H9 (cell line): ENCODE measurements around the gene NPAS2. TPM values are rescaled to one million over a fixed set of nuclear protein-coding genes. Genes with fewer than 3 reads are reported as not detected.

Source experiments
- DNase-seq: peaks from one replicate; pipeline ENCODE4 v3.0.0-alpha.2; 2017
- H2AFZ ChIP-seq: one replicate; pipeline ENCODE4 v1.6.1; 2013; ENCODE audit warnings: mild to moderate bottlenecking, low read length, control low read depth, moderate library complexity
- H2AK5ac ChIP-seq: 2 replicates; pipeline ENCODE4 v1.6.1; 2013; ENCODE audit warnings: low read length, control low read depth, mixed read lengths; ENCODE audit not compliant: insufficient read length
- H2BK120ac ChIP-seq: one replicate; pipeline ENCODE4 v1.6.1; 2013; ENCODE audit warnings: low read depth, mild to moderate bottlenecking, low read length, control low read depth, inconsistent platforms; ENCODE audit not compliant: poor library complexity, severe bottlenecking
- H2BK12ac ChIP-seq: 2 replicates; pipeline ENCODE4 v1.6.1; 2013; ENCODE audit warnings: low read length, control low read depth, mixed read lengths, low read depth; ENCODE audit not compliant: insufficient read length
- H2BK15ac ChIP-seq: 2 replicates; pipeline ENCODE4 v1.6.1; 2013; ENCODE audit warnings: low read depth, low read length, control low read depth
- H2BK20ac ChIP-seq: one replicate; pipeline ENCODE4 v1.6.1; 2013; ENCODE audit warnings: low read depth, mild to moderate bottlenecking, low read length, control low read depth, inconsistent platforms; ENCODE audit not compliant: poor library complexity, severe bottlenecking
- H2BK5ac ChIP-seq: 2 replicates; pipeline ENCODE4 v1.6.1; 2013; ENCODE audit warnings: low read length, control low read depth, mixed read lengths; ENCODE audit not compliant: insufficient read length
- H3K14ac ChIP-seq: 2 replicates; pipeline ENCODE4 v1.6.1; 2013; ENCODE audit warnings: low read length, control low read depth; ENCODE audit not compliant: insufficient read depth
- H3K18ac ChIP-seq: 2 replicates; pipeline ENCODE4 v1.6.1; 2013; ENCODE audit warnings: low read depth, mild to moderate bottlenecking, mixed read lengths, low read length, control low read depth; ENCODE audit not compliant: insufficient read length
- H3K23ac ChIP-seq: 2 replicates; pipeline ENCODE4 v1.6.1; 2013; ENCODE audit warnings: low read length, control low read depth, mixed read lengths, low read depth; ENCODE audit not compliant: insufficient read length
- H3K23me2 ChIP-seq: 2 replicates; pipeline ENCODE4 v1.6.1; 2013; ENCODE audit warnings: low read depth, mild to moderate bottlenecking, mixed read lengths, low read length, control low read depth; ENCODE audit not compliant: insufficient read length, poor library complexity, severe bottlenecking
- H3K27ac ChIP-seq: 2 replicates; pipeline ENCODE4 v1.5.1; 2013; ENCODE audit warnings: low read length, control low read depth, mixed read lengths, low read depth; ENCODE audit not compliant: insufficient read length
- H3K27me3 ChIP-seq: 2 replicates; pipeline ENCODE4 v1.6.1; 2013; ENCODE audit warnings: low read length, control low read depth, inconsistent platforms; ENCODE audit not compliant: insufficient read depth
- H3K4ac ChIP-seq: 2 replicates; pipeline ENCODE4 v1.6.1; 2013; ENCODE audit warnings: low read depth, mild to moderate bottlenecking, control low read depth, inconsistent platforms, low read length, moderate library complexity
- H3K4me1 ChIP-seq: 2 replicates; pipeline ENCODE4 v1.6.1; 2013; ENCODE audit warnings: low read length, control low read depth, inconsistent platforms; ENCODE audit not compliant: insufficient read depth
- H3K4me2 ChIP-seq: 2 replicates; pipeline ENCODE4 v1.6.1; 2013; ENCODE audit warnings: low read length, control low read depth, mixed read lengths; ENCODE audit not compliant: insufficient read length, insufficient read depth
- H3K56ac ChIP-seq: 2 replicates; pipeline ENCODE4 v1.6.1; 2013; ENCODE audit warnings: low read depth, mild to moderate bottlenecking, mixed read lengths, low read length, control low read depth; ENCODE audit not compliant: insufficient read length
- H3K79me1 ChIP-seq: 2 replicates; pipeline ENCODE4 v1.6.1; 2013; ENCODE audit warnings: low read depth, mild to moderate bottlenecking, moderate library complexity, low read length, control low read depth, inconsistent platforms; ENCODE audit not compliant: insufficient read depth, poor library complexity, severe bottlenecking
- H3K79me2 ChIP-seq: 2 replicates; pipeline ENCODE4 v1.6.1; 2013; ENCODE audit warnings: low read length, control low read depth, inconsistent platforms; ENCODE audit not compliant: insufficient read depth
- H3K9ac ChIP-seq: 2 replicates; pipeline ENCODE4 v1.6.1; 2013; ENCODE audit warnings: low read length, control low read depth, mixed read lengths; ENCODE audit not compliant: insufficient read length; ENCODE audit errors: extremely low read depth
- H3K9me3 ChIP-seq: one replicate; pipeline ENCODE4 v1.6.1; 2013; ENCODE audit warnings: low read depth, low read length, inconsistent platforms; ENCODE audit not compliant: control insufficient read depth
- H3T11ph ChIP-seq: one replicate; pipeline ENCODE4 v1.6.1; 2013; ENCODE audit warnings: mild to moderate bottlenecking, low read length, control low read depth, inconsistent platforms
- H4K20me1 ChIP-seq: one replicate; pipeline ENCODE4 v1.6.1; 2013; ENCODE audit not compliant: control insufficient read depth, insufficient read length, insufficient read depth
- H4K5ac ChIP-seq: 2 replicates; pipeline ENCODE4 v1.6.1; 2013; ENCODE audit warnings: low read depth, mild to moderate bottlenecking, mixed read lengths, low read length, control low read depth; ENCODE audit not compliant: insufficient read length
- H4K8ac ChIP-seq: replicated peaks from 2 replicates; pipeline ENCODE4 v1.6.1; 2013; ENCODE audit warnings: low read length, control low read depth, mixed read lengths, low read depth; ENCODE audit not compliant: insufficient read length
- H4K91ac ChIP-seq: 2 replicates; pipeline ENCODE4 v1.6.1; 2013; ENCODE audit warnings: low read depth, mild to moderate bottlenecking, moderate library complexity, mixed read lengths, low read length, control low read depth; ENCODE audit not compliant: insufficient read length
- H3K27ac Mint-ChIP-seq, 3 experiments: 2 replicates in 2 of 3; 3 replicates in 1 of 3; pipeline ENCODE4 v1.8.0; 2020 to 2021; ENCODE audit warnings: mixed read lengths in 3 of 3, mild to moderate bottlenecking in 1 of 3, moderate library complexity in 1 of 3
- H3K27me3 Mint-ChIP-seq: 2 replicates; pipeline ENCODE4 v1.8.0; 2021; ENCODE audit warnings: low read depth, mild to moderate bottlenecking, moderate library complexity, mixed read lengths
- H3K36me3 Mint-ChIP-seq, 3 experiments: 2 replicates in 2 of 3; 3 replicates in 1 of 3; pipeline ENCODE4 v1.8.0; 2020 to 2021; ENCODE audit warnings: low read depth in 3 of 3, mixed read lengths in 3 of 3; ENCODE audit not compliant: insufficient read depth in 1 of 3
- H3K4me1 Mint-ChIP-seq, 2 experiments: 2 replicates each; pipeline ENCODE4 v1.8.0; 2020; ENCODE audit warnings: mixed read lengths in 2 of 2
- H3K4me3 Mint-ChIP-seq, 2 experiments: 2 replicates in 1 of 2; 3 replicates in 1 of 2; pipeline ENCODE4 v1.8.0; 2020 to 2021; ENCODE audit warnings: mild to moderate bottlenecking in 2 of 2, mixed read lengths in 2 of 2, moderate library complexity in 1 of 2
- H3K9me3 Mint-ChIP-seq, 2 experiments: 2 replicates in 1 of 2; 3 replicates in 1 of 2; pipeline ENCODE4 v1.8.0; 2020; ENCODE audit warnings: mild to moderate bottlenecking in 2 of 2, mixed read lengths in 2 of 2, moderate library complexity in 1 of 2
- WGBS: extraction: QIAGEN DNeasy Blood & Tissue Kit; methylation state at CpG from one replicate; pipeline ENCODE4 v1.1.7; 2013; ENCODE audit warnings: missing lambda C conversion rate, low lambda C conversion rate, mixed read lengths; ENCODE audit not compliant: insufficient read length; ENCODE audit errors: extremely low coverage; 5-methylcytosine and 5-hydroxymethylcytosine counted together
- total RNA-seq: library from RNA; stranded (reverse); gene quantifications from 2 replicates; pipeline ENCODE4 v1.2.1, GENCODE V29; 2021
- TF ChIP-seq, protein P1 (sequence below): fragments of 200-600 bp; sonication (generic); conservative IDR thresholded peaks from 3 replicates; pipeline ENCODE4 v1.8.0; 2021; ENCODE audit warnings: antibody characterized with exemption, mild to moderate bottlenecking

Gene NPAS2
- total RNA-seq, 1 experiment from 2014 or later = 1.3 TPM

DNA sequence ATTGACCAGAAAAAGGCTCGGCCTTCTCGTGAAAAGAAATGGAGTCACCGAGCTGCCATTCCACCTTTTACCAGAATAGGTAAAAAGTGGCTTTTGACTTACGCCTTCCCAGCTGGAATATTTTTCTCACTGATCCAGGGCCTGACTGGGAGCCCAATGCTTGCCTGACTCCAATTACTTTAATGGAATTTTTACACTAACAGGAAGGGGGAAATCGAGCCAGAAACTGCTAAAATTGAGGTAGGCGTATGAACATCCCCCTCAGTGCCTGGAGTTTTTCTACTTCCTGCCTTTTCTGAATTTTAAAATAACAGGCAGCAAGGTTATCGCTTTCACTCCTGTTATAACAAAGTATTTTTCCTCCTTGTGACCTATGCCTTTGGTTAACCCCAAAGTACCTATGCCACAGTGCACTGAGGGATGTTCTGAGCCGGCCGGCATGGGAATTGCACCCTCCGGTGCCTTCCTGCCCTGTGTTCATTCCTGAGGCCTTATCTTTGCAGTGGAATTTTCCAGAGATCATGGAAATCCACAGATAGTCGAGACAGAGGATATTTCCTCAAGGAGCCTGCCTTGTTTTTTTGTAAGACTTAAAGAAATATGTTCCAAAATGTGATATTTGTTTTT is 163.9 kb downstream of the NPAS2 start:
- Mint-ChIP-seq H3K27ac (peak overlapping the region in 1 of 3 experiments; percentile 80; a peak in 1 of 7 replicates), H3K4me3 (no peak overlapping the region), H3K4me1 (peaks cover 16% of the 10 kb centered on the region in 2 experiments), H3K27me3 (peaks cover 2% of the 10 kb centered on the region; the same call in 1 of the 2 replicates), H3K9me3 (no peaks in the 10 kb centered on the region; a peak in 1 of 5 replicates), H3K36me3 (no peaks in the 10 kb centered on the region)
- Histone ChIP-seq H3K18ac (no peak overlapping the region), H3T11ph (no peak overlapping the region), H2BK12ac (no peak overlapping the region), H3K4me1 (no peaks in the 10 kb centered on the region), H2AK5ac (no peak overlapping the region), H3K27ac (no peak overlapping the region), H2BK120ac (no peak overlapping the region), H4K20me1 (peaks cover 5% of the 10 kb centered on the region), H2BK20ac (no peak overlapping the region), H3K27me3 (no peaks in the 10 kb centered on the region), H3K79me2 (no peaks in the 10 kb centered on the region), H3K79me1 (no peaks in the 10 kb centered on the region), H2AFZ (no peak overlapping the region), H4K8ac (no peak overlapping the region), H3K9ac (no peak overlapping the region), H2BK15ac (no peak overlapping the region), H2BK5ac (no peak overlapping the region), H3K4me2 (no peak overlapping the region), H3K14ac (no peak overlapping the region), H4K91ac (no peak overlapping the region), H3K4ac (no peak overlapping the region), H3K23ac (no peak overlapping the region), H3K56ac (no peak overlapping the region), H3K9me3 (no peaks in the 10 kb centered on the region), H4K5ac (no peak overlapping the region), H3K23me2 (no peaks in the 10 kb centered on the region)
- TF ChIP-seq, protein P1, sequence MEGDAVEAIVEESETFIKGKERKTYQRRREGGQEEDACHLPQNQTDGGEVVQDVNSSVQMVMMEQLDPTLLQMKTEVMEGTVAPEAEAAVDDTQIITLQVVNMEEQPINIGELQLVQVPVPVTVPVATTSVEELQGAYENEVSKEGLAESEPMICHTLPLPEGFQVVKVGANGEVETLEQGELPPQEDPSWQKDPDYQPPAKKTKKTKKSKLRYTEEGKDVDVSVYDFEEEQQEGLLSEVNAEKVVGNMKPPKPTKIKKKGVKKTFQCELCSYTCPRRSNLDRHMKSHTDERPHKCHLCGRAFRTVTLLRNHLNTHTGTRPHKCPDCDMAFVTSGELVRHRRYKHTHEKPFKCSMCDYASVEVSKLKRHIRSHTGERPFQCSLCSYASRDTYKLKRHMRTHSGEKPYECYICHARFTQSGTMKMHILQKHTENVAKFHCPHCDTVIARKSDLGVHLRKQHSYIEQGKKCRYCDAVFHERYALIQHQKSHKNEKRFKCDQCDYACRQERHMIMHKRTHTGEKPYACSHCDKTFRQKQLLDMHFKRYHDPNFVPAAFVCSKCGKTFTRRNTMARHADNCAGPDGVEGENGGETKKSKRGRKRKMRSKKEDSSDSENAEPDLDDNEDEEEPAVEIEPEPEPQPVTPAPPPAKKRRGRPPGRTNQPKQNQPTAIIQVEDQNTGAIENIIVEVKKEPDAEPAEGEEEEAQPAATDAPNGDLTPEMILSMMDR = no peak
- WGBS = no CpG with 5 or more reads among the region's 11 CpGs
- no peak for DNase-seq
